Measurements from ENCODE around the gene ZNF776. TPM values are rescaled to one million over a fixed set of nuclear protein-coding genes. Genes with fewer than 3 reads are reported as not detected.
A peak's percentile ranks its signal among the peaks of the same experiment; 100 is the strongest.
"Not testable (repeated sequence)": the region's sequence is repeated elsewhere in the genome, so short reads cannot be mapped to it uniquely, and the experiment has no call there.

Gene ZNF776
- total RNA-seq: 33.7 TPM

DNA sequence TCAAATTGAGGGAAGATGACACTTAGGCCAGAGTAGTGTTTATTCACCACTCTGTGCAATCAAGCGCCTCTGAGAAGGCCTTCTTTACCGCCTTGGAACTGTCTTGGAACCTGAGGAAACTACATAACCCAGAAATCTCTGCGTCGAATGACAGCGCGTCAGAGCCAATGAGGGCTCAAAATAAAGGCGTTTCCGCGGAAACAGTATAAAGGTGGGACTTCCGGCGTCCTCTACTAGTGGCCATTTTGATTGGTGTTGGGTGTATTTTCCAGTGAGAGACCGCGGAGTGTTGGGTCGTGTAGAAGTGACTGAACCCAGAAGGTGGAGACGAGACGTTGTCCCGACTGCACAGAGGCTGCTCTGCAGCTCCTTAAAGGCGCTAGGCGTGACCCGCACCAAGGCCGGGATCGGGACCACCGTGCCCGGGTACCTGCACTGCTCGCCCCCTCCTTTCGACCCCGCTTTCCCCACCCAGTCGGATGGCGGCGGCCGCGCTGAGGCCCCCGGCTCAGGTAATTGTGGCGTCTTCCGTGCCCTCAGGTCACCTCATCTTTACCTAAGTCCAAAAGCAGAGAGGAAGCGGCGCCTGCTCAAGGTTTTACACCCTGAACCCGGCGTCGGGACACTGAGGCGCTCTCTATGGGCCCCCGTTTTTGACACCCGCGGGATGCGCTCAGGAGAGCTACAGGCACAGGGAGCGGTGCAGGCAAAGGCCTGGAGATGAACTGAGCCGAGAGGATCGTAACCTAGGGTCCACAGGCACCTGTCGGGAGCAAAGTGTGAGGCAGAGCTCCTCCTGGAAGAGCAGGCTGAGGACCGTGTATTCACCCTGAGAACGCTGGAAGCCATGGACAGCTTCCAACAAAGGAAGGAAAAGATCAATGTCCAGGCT is at the start of gene ZNF776:
TSS of gene ZNF776 (plus strand) at position 236 of the 892 bp plus-strand sequence. CDS start at position 480, 244 bp downstream.
- DNase-seq (ENCODE audit: low read depth in 2 of 3, low spot score in 2 of 3): peak; percentile 68 to 97 (median 90)

- no peak for DNase-seq (ENCODE audit: low read depth in 2 of 3, low spot score in 2 of 3)
Observed at GRCh38 chr19:57701625-57702024, 45.0 kb upstream of the ZNF776 start.

GRCh38 chr19:57706346-57706745 is 40.3 kb upstream of the ZNF776 start:
- DNase-seq (ENCODE audit: low read depth in 2 of 3, low spot score in 2 of 3): no peak

- DNase-seq (ENCODE audit: low read depth in 2 of 3, low spot score in 2 of 3): peak in 2 of 3 donors; percentile 81 to 94
Observed at GRCh38 chr19:57708641-57709361, 37.8 kb upstream of the ZNF776 start, which contains the start of gene ZNF154. ZNF154 (minus strand) TSS chr19:57709204; CDS start chr19:57708971, 233 bp downstream.

DNA sequence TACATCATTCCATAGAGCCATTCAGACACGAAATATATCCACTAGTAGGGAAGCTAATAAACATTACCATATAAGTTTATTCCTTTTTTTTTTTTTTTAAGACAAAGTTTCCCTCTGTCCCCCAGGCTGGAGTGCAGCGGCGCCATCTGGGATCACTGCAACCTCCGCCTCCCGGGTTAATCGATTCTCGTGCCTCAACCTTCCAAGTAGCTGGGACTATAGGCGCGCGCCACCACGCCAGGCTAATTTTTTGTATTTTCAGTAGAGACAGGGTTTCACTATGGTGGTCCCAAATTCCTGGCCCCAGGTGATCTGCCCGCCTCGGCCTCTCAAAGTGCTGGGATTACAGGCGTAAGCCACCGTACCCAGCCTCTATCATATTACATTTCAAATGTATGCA is 37.0 kb upstream of the ZNF776 start:
- DNase-seq (ENCODE audit: low read depth in 2 of 3, low spot score in 2 of 3): no peak

DNA sequence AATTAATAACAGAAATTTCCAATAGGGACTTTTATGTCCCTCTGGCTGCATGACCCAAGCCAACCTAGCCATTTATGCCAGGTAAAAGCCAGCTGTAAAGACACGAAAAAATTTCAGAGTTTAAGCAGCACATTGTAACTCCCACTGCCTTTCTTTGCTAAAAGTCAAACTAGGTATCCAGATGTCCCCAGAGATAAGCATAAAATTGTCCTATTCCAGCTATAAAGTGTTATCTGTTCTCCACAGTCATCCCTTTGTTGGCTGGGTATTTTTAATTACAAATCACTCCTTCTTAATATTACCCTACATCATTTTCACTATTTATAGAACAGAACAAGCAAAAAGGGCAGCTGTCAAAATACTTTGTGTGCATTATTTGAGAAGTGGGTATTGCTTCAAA is 34.4 kb upstream of the ZNF776 start:
- DNase-seq (ENCODE audit: low read depth in 2 of 3, low spot score in 2 of 3): no peak

- DNase-seq (ENCODE audit: low read depth in 2 of 3, low spot score in 2 of 3): no peak
Observed at GRCh38 chr19:57719424-57719823, 27.2 kb upstream of the ZNF776 start.

GRCh38 chr19:57719901-57720519 is 26.6 kb upstream of the ZNF776 start:
- DNase-seq (ENCODE audit: low read depth in 2 of 3, low spot score in 2 of 3): no peak

GRCh38 chr19:57720878-57721277 is 25.7 kb upstream of the ZNF776 start:
- DNase-seq (ENCODE audit: low read depth in 2 of 3, low spot score in 2 of 3): no peak

GRCh38 chr19:57738320-57738719 is 8.3 kb upstream of the ZNF776 start:
- peak in 1 of 3 donors; percentile 9 for DNase-seq (ENCODE audit: low read depth in 2 of 3, low spot score in 2 of 3)

- DNase-seq (ENCODE audit: low read depth in 2 of 3, low spot score in 2 of 3): not testable (repeated sequence)
Observed at GRCh38 chr19:57738770-57739169, 7.8 kb upstream of the ZNF776 start.

DNA sequence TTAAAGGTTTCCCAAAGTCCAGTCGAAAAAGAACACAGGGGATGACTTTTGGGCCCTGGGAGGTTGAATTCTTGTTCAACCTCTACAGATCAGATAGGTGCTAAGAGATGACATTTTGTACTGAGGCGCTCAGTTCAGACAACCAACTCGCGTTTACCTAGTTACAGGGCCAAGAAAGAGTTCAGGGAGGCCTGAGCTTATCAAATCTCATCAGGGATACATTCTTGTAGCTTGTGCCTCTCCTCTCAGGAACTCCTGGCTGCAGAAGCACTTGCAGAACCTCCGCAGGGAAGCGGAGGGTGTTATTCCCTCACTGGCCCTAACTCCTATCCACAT is 825 bp downstream of the ZNF776 start:
- no peak for DNase-seq (ENCODE audit: low read depth in 2 of 3, low spot score in 2 of 3)

DNA sequence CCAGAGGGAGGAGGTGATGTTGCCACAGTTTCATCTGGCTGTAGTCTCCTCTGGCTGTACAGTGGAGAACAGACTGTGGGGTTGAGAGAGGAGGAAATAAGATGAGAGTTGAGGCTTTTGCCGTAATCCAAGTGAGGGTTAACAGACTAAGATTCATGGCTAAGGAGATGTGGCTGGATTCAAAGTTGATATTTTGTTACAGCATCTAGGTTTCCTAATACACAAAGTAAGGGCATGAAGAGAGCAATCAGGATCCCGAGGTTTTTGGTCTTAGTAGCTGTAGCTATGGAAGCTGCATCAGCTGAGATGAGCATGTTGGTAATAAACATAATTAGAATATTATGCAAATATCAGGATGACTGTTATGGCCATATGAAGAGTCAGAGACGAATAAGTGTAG is 1.4 kb downstream of the ZNF776 start:
- no peak for DNase-seq (ENCODE audit: low read depth in 2 of 3, low spot score in 2 of 3)

GRCh38 chr19:57754091-57754673 is 7.6 kb downstream of the ZNF776 start:
- DNase-seq (ENCODE audit: low read depth in 2 of 3, low spot score in 2 of 3): no peak

GRCh38 chr19:57755031-57755430 is 8.4 kb downstream of the ZNF776 start:
- DNase-seq (ENCODE audit: low read depth in 2 of 3, low spot score in 2 of 3): no peak

- DNase-seq (ENCODE audit: low read depth in 2 of 3, low spot score in 2 of 3): no peak
Observed at GRCh38 chr19:57757941-57758340, 11.3 kb downstream of the ZNF776 start.

DNA sequence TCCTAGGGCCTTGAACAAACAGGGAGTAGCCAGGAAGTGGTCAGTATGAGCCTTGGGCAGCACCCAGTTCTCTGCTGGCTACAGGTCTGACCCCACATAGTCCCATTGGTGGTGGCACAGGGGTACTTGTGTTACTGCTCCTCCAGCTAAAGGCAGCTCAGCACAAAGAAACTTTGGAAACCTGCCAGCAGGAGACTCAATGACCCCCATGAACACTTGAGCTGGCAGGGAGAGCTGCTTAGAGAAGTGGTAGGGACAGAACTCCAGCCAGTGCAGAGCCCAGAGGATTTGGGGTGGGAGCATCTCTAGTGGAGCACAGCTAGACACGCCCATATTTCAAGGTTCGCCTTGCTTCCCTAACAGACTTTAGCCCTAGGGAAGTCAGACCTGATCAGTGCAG is 12.5 kb downstream of the ZNF776 start:
- DNase-seq (ENCODE audit: low read depth in 2 of 3, low spot score in 2 of 3): no peak

- DNase-seq (ENCODE audit: low read depth in 2 of 3, low spot score in 2 of 3): peak; percentile 59 to 94 (median 91)
Observed at GRCh38 chr19:57769345-57770131, 22.9 kb downstream of the ZNF776 start, which contains the start of gene ZNF586. ZNF586 (plus strand) TSS chr19:57769676; CDS start chr19:57769843, 167 bp downstream.

GRCh38 chr19:57771417-57771816 is 24.8 kb downstream of the ZNF776 start:
- no peak for DNase-seq (ENCODE audit: low read depth in 2 of 3, low spot score in 2 of 3)

GRCh38 chr19:57773488-57773887 is 26.9 kb downstream of the ZNF776 start:
- DNase-seq (ENCODE audit: low read depth in 2 of 3, low spot score in 2 of 3): no peak
